Spleen (tissue), 7 donors: Measurements from ENCODE around the gene NLGN1.

Experiments
- POLR2A ChIP-seq, 3 donors: fragments of 450-650 bp; IDR thresholded peaks; one replicate each; pipeline ENCODE4 v1.5.1; 2017; ENCODE audit warnings: antibody characterized with exemption in 3 of 3, mild to moderate bottlenecking in 1 of 3
- POLR2AphosphoS5 ChIP-seq, 3 donors: sonication (generic); formaldehyde crosslinking; IDR thresholded peaks; one replicate each; pipeline ENCODE4 v1.5.1; 2017; ENCODE audit warnings: antibody characterized with exemption in 3 of 3
- TF ChIP-seq, protein P1 (sequence below), 11 experiments: fragments of 200-600 bp in 7 of 11; fragments of 450-650 bp in 4 of 11; sonication (generic) in 4 of 11; IDR thresholded peaks in 8 of 11; conservative IDR thresholded peaks in 3 of 11; 1 replicate in 7 of 11; 2 replicates in 4 of 11; pipeline versions ENCODE4 v1.4.0 to v1.8.0; 2016 to 2021; ENCODE audit warnings: antibody characterized with exemption in 11 of 11, inconsistent platforms in 4 of 11, mild to moderate bottlenecking in 1 of 11
- donor health status: DM: no; HTN: no; CAD: no; lungs with moderate emphysema.
- donor health status: DM: no; HTN: no; CAD: no.
- donor health status: DM: no; HTN: no; CAD: no.

DNA sequence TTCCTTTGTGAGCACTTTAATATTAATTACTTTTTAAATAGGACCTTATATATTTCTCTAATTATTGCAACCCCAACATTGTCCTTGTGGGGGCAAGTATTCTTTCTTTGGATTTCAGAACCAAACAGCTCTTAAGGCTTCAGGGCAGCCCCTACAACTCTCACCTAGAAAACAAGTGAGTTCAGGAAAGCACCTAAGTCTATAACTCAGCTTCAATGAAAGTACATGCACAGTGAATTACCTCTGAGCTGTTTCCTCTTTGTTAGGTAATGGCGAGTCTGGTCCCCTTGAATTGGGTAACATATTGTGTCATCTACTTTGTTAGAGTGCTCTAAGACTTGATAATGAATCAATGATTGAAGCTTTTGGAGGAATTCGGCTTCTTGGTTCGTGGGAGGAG lies 545.7 kb downstream of the NLGN1 start:
- TF ChIP-seq, protein P1, sequence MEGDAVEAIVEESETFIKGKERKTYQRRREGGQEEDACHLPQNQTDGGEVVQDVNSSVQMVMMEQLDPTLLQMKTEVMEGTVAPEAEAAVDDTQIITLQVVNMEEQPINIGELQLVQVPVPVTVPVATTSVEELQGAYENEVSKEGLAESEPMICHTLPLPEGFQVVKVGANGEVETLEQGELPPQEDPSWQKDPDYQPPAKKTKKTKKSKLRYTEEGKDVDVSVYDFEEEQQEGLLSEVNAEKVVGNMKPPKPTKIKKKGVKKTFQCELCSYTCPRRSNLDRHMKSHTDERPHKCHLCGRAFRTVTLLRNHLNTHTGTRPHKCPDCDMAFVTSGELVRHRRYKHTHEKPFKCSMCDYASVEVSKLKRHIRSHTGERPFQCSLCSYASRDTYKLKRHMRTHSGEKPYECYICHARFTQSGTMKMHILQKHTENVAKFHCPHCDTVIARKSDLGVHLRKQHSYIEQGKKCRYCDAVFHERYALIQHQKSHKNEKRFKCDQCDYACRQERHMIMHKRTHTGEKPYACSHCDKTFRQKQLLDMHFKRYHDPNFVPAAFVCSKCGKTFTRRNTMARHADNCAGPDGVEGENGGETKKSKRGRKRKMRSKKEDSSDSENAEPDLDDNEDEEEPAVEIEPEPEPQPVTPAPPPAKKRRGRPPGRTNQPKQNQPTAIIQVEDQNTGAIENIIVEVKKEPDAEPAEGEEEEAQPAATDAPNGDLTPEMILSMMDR (IDR thresholded peaks at IDR 0.05 in 8 of 11, conservative IDR thresholded peaks at IDR 0.05 in 3 of 11): no peak
- TF ChIP-seq POLR2AphosphoS5 (IDR thresholded peaks at IDR 0.05) (no peak), POLR2A (IDR thresholded peaks at IDR 0.05) (no peak)
